Dedifferentiated amniotic fluid mesenchymal stem cell (primary cell): ENCODE results near the gene RASA1.

Experiments
- DNase-seq: peaks from one replicate; pipeline ENCODE4 v3.0.0-alpha.2; 2016; ENCODE audit errors: extremely low spot score

RASA1 gene

DNA sequence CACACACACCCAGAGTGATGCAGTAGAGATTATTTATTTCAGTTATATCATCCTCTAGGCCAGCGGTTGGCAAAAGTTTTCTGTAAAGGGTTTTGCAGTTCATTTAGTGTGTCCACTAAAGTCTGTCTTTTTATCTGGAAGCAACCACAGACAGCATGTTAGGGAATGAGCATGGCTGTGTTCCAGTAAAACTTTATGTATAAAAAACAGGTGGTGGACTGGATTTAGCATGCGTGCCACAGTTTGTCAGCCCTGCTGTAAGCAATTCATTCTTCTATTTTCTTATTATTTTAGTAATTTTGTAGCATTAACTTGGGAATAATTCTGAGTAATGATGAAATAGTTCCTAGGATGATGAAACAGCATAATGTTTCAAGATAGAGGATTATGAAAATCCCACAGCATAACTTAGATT lies 93.4 kb downstream of the RASA1 start:
- peak; percentile 62 for DNase-seq

GRCh38 chr5:87361536-87362213 lies 94.0 kb downstream of the RASA1 start:
- no peak for DNase-seq

DNA sequence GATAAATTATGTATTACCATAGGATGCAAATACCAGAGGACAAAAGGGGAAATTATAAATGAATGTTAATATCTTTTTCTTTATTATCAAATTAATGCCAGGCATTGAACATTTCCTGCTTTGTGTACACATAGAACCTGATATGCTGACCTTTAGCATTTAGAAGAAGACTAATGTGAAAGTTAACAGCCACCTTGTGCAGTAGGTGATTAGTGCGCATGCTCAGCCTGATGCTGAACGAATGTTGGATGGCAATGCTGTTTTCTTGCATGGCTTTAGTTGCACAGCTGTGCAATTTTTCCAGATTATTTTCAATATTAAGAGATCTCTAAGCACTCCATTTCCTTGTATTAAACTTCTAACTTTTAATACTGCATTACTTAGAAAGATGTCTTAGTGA lies 99.6 kb downstream of the RASA1 start:
- no peak for DNase-seq

GRCh38 chr5:87368601-87369000 lies 100.9 kb downstream of the RASA1 start:
- DNase-seq, result no peak

- DNase-seq, result no peak
These were observed 101.7 kb downstream of the RASA1 start for GRCh38 chr5:87369431-87369830.

- DNase-seq, result no peak
These were observed 105.0 kb downstream of the RASA1 start for GRCh38 chr5:87372705-87373104.

GRCh38 chr5:87382224-87382623 lies 114.5 kb downstream of the RASA1 start:
- DNase-seq, result no peak

DNA sequence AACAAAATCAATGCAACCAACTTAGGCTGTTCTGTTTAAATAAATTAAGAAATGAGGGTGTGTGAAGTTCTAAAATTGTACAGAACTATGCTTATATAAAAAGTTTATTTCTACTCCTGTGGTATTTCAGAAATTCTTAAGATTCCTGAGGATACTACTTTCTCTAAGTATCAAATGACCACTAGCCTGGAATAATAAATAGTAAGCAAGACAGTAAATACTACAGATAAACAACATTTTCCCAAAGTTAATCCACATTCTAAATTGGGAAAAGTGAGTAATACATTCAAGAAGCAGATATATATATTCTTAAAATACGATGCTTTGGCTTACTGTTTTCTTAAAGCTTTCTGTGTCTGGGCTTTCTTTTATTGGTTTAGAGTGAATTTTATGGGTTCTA lies 115.5 kb downstream of the RASA1 start:
- peak; percentile 82 for DNase-seq

DNA sequence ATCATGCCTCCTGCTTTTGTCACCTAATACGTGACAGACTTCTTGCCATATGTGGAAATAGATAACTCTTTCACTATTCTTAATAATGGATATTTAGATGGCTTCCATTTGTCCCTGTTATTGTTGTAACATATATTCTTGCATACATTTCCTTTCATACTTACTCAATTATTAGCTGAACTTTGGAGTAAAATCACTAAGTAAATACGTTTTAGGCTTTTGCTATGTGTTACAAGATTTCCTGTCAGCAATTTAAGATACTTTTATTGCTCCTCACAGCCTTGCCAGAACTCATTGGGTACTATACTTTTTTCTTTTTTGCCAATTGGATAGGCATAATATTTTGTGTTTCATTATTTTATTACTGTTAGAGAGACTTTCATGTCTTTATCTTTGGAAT lies 118.1 kb downstream of the RASA1 start:
- DNase-seq, result no peak

- no peak for DNase-seq
These were observed 120.4 kb downstream of the RASA1 start for GRCh38 chr5:87388129-87388528.

DNA sequence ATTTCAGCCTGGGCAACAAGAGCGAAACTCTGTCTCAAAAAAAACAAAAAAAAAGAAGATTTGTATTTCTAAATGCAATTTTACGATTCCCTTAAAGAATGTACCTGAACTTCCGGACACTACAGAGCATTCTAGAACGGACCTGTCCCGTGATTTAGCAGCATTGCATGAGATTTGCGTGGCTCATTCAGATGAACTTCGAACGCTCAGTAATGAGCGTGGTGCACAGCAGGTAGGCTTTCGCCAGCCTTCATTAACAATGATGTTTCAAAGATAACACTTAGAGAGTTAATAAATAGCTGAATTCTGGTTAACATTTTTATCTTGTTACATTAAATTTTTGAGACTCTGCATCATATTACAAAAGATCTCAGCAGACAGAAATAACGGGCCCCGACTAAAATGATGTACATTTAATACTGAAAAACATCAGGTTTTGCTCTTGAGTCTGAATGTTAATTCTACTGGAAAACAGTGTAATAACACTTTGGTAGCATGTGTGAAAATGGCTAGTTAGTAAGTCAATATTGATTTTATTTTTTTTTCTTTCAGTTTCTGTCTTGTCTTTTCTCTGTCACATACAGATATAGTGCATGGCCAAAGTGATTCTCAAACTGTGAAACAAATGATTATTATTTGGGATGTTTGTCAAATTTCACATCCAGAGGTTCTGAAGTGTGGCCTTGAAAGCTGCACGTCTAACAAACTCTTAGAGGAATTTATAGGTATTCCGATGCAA lies 121.8 kb downstream of the RASA1 start:
- no peak for DNase-seq

GRCh38 chr5:87390075-87390474 lies 122.4 kb downstream of the RASA1 start:
- no peak for DNase-seq

GRCh38 chr5:87390576-87391199 lies 123.0 kb downstream of the RASA1 start:
- DNase-seq, result no peak

- DNase-seq, result no peak
These were observed 124.5 kb downstream of the RASA1 start for GRCh38 chr5:87392170-87392569.

- DNase-seq, result no peak
These were observed 125.1 kb downstream of the RASA1 start for GRCh38 chr5:87392801-87393200.

DNA sequence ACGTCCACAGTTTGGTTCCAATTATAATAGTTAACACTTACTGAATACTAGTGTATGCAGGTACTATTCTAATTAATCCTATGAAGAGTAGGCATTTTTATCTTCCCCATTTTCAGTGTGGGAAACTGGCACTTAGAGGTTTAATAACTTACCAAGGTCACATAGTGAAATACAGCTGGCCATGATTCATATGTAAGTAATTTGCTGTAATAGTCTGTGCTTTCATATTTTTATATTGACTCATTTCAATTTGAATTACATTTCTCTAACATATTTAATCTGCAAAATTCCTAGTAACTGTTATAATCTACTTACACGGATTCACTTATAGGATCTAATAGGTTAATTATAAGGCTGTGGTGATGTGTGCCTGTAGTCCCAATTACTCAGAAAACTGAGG lies 125.6 kb downstream of the RASA1 start:
- peak; percentile 88 for DNase-seq

GRCh38 chr5:87394411-87395165 lies 126.9 kb downstream of the RASA1 start:
- DNase-seq, result no peak

DNA sequence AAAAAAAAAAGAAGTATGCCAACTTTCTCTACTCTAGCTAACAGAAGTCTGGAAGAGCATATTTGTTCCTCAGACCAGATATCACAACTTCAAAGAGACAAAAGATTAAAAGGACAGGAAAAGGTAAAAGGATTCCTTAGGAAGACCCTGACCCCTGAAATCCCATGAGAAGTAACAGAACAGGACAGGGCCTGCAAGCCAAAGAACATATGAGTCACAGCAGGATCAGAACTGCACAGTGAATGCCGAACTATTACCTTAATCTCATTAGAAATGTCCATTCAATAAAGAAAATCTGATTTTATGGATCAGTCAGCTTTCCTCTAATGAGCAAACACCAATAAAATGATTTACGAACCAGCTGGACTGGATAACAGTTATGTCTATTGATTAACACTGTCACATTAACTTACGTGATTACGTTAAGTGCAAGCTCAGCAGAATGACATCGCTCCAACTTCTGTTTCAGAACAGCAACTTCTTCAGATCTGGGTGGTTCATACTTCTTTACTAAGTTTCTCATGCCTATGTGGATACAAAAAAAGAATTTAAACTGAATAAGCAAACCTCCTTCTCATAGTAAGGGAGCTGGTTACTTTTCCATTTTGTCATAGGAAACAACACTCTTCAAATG lies 131.4 kb downstream of the RASA1 start:
- DNase-seq, result no peak

- no peak for DNase-seq
These were observed 132.0 kb downstream of the RASA1 start for GRCh38 chr5:87399720-87400119.

- peak; percentile 54 for DNase-seq
These were observed 132.7 kb downstream of the RASA1 start for GRCh38 chr5:87400305-87400899.

DNA sequence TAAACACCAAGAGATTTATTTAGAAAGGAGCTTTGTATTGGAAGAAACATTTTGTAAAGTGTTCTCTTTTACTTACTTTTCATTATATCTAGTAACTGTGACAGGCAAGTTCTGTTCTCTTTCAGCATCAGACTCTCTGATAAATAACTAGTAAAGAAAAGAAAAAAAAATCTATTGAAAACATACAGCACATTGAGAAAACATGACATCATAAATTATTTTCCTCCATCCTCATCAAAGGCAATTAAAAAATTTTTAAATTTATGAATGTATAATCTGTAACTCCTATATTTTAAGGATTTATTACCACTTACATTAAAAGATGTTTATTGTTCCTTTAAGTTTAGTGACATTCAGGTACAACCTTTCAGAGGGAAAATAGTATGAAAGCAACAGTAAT lies 133.9 kb downstream of the RASA1 start:
- DNase-seq, result no peak
